GM23338 (cell line): Measurements from ENCODE around the gene OR12D1. TPM values are rescaled to one million over a fixed set of nuclear protein-coding genes. Genes with fewer than 3 reads are reported as not detected.
A peak's percentile ranks its signal among the peaks of the same experiment; 100 is the strongest.

Experiments
- ATAC-seq: fragments of 200-7000 bp; cut with Tn5 transposase; 3 replicates; pipeline ENCODE4 v1.9.1; 2020
- DNase-seq: peaks from one replicate; pipeline ENCODE4 v3.0.0-alpha.2; 2015; ENCODE audit warnings: low spot score
- H2AFZ ChIP-seq: fragments of 200-600 bp; sonication (generic); 2 replicates; pipeline ENCODE4 v1.8.0; 2016; ENCODE audit warnings: antibody characterized with exemption, mild to moderate bottlenecking, moderate library complexity
- H3F3A ChIP-seq: fragments of 200-600 bp; sonication (generic); replicated peaks from 2 replicates; pipeline ENCODE4 v1.8.0; 2017; ENCODE audit warnings: antibody characterized with exemption, mixed run types, low read depth
- H3K27ac ChIP-seq: fragments of 200-600 bp; sonication (generic); 2 replicates; pipeline ENCODE4 v1.6.1; 2016; ENCODE audit warnings: low read depth
- H3K27me3 ChIP-seq: fragments of 200-600 bp; sonication (generic); 2 replicates; pipeline ENCODE4 v1.8.0; 2016; ENCODE audit warnings: mild to moderate bottlenecking, mixed run types, moderate library complexity; ENCODE audit not compliant: insufficient read depth
- H3K36me3 ChIP-seq: fragments of 200-600 bp; sonication (generic); 2 replicates; pipeline ENCODE4 v1.8.0; 2016; ENCODE audit warnings: mild to moderate bottlenecking; ENCODE audit not compliant: insufficient read depth
- H3K4me1 ChIP-seq: fragments of 200-600 bp; sonication (generic); 2 replicates; pipeline ENCODE4 v1.8.0; 2016; ENCODE audit warnings: mild to moderate bottlenecking, moderate library complexity; ENCODE audit not compliant: insufficient read depth
- H3K4me2 ChIP-seq: fragments of 200-600 bp; sonication (generic); 2 replicates; pipeline ENCODE4 v1.7.1; 2017; ENCODE audit warnings: mixed run types
- H3K4me3 ChIP-seq: fragments of 200-600 bp; sonication (generic); 2 replicates; pipeline ENCODE4 v1.6.1; 2016; ENCODE audit warnings: mixed run types
- H3K79me2 ChIP-seq: fragments of 200-600 bp; sonication (generic); replicated peaks from 2 replicates; pipeline ENCODE4 v1.8.0; 2017; ENCODE audit warnings: mild to moderate bottlenecking; ENCODE audit not compliant: insufficient read depth
- H3K9me2 ChIP-seq: fragments of 200-600 bp; sonication (generic); 2 replicates; pipeline ENCODE4 v1.8.0; 2017; ENCODE audit not compliant: insufficient read depth
- H4K20me1 ChIP-seq: fragments of 200-600 bp; sonication (generic); replicated peaks from 2 replicates; pipeline ENCODE4 v1.8.0; 2017; ENCODE audit warnings: mild to moderate bottlenecking; ENCODE audit not compliant: insufficient read depth
- H3K27ac Mint-ChIP-seq: 2 replicates; pipeline ENCODE4 v1.8.0; 2020; ENCODE audit warnings: inconsistent platforms, mild to moderate bottlenecking, moderate library complexity, mixed read lengths
- H3K27me3 Mint-ChIP-seq: 3 replicates; pipeline ENCODE4 v1.8.0; 2022; ENCODE audit warnings: low read depth, mild to moderate bottlenecking, moderate library complexity, mixed read lengths, inconsistent platforms; ENCODE audit not compliant: insufficient read depth, poor library complexity
- H3K36me3 Mint-ChIP-seq: 3 replicates; pipeline ENCODE4 v1.8.0; 2021; ENCODE audit warnings: low read depth, mild to moderate bottlenecking, inconsistent platforms, moderate library complexity, mixed read lengths
- H3K4me1 Mint-ChIP-seq: 3 replicates; pipeline ENCODE4 v1.8.0; 2020; ENCODE audit warnings: mild to moderate bottlenecking, inconsistent platforms, mixed read lengths
- H3K4me3 Mint-ChIP-seq: 3 replicates; pipeline ENCODE4 v1.8.0; 2021; ENCODE audit warnings: moderate library complexity, mild to moderate bottlenecking, inconsistent platforms, mixed read lengths
- H3K9me3 Mint-ChIP-seq: 3 replicates; pipeline ENCODE4 v1.8.0; 2020; ENCODE audit warnings: moderate library complexity, mild to moderate bottlenecking, inconsistent platforms, mixed read lengths
- JUNB ChIP-seq: IDR thresholded peaks from one replicate; pipeline ENCODE4 v1.6.1; 2016; ENCODE audit warnings: antibody characterized with exemption; ENCODE audit not compliant: unreplicated experiment
- NANOG ChIP-seq: IDR thresholded peaks from 2 replicates; pipeline ENCODE4 v1.6.1; 2016; ENCODE audit warnings: antibody characterized with exemption, borderline replicate concordance
- POLR2AphosphoS5 ChIP-seq: IDR thresholded peaks from 2 replicates; pipeline ENCODE4 v1.6.1; 2016; ENCODE audit warnings: antibody characterized with exemption, low read depth
- ZNF114 ChIP-seq: fragments of 250-450 bp; sonication (Bioruptor Pico); IDR thresholded peaks from 2 replicates; pipeline ENCODE4 v1.5.0; 2020; ENCODE audit warnings: mild to moderate bottlenecking, moderate library complexity
- ZNF462 ChIP-seq: fragments of 250-450 bp; sonication (Bioruptor Pico); IDR thresholded peaks from 2 replicates; pipeline ENCODE4 v1.5.0; 2020; ENCODE audit warnings: mild to moderate bottlenecking, moderate library complexity
- polyA plus RNA-seq: library from polyadenylated mRNA; unstranded; fragments of >200 nt; fragmentation: Nextera tagmentation; extraction: Ambion mirVana; gene quantifications from 2 replicates; pipeline ENCODE4 v1.2.1, GENCODE V29; 2016
- total RNA-seq: library from RNA; depleted of rRNA; stranded (reverse); fragments of >200 nt; shearing (Covaris generic); gene quantifications from 2 replicates; pipeline ENCODE4 v1.2.3, GENCODE V29; 2014
- TF ChIP-seq, protein P1 (sequence below), 2 experiments: fragments of 200-600 bp in 1 of 2; sonication (generic) in 1 of 2; conservative IDR thresholded peaks; 2 replicates each; pipeline versions ENCODE4 v1.5.1 to v1.6.1; 2016 to 2017; ENCODE audit warnings: antibody characterized with exemption in 2 of 2, low read depth in 2 of 2, mild to moderate bottlenecking in 2 of 2, moderate library complexity in 1 of 2
- TF ChIP-seq, protein P2 (sequence below): IDR thresholded peaks from 2 replicates; pipeline ENCODE4 v1.6.1; 2016; ENCODE audit warnings: antibody characterized with exemption

Gene OR12D1
- total and polyA plus RNA-seq, 2 experiments from 2014 or later = not detected

GRCh38 chr6:29424168-29424567 lies 9.4 kb downstream of the OR12D1 start:
- Histone ChIP-seq H3K9me2 (no peaks in the 10 kb centered on the region), H3K4me2 (no peak overlapping the region), H3K4me1 (peaks cover 3% of the 10 kb centered on the region; the same call in 1 of the 2 replicates), H4K20me1 (no peaks in the 10 kb centered on the region), H3K27ac (no peak overlapping the region), H3F3A (no peaks in the 10 kb centered on the region), H3K79me2 (no peaks in the 10 kb centered on the region), H3K4me3 (no peak overlapping the region), H3K36me3 (no peaks in the 10 kb centered on the region), H2AFZ (no peak overlapping the region), H3K27me3 (no peaks in the 10 kb centered on the region)
- Mint-ChIP-seq H3K27me3 (peaks cover 2% of the 10 kb centered on the region), H3K4me3 (no peak overlapping the region), H3K27ac (no peak overlapping the region; the same call in 1 of the 2 replicates), H3K4me1 (peaks cover 16% of the 10 kb centered on the region; the same call in 2 of the 3 replicates), H3K36me3 (no peaks in the 10 kb centered on the region), H3K9me3 (no peaks in the 10 kb centered on the region)
- TF ChIP-seq ZNF462 (CRISPR knock-in tag) = peak; percentile 96
- TF ChIP-seq, protein P1, sequence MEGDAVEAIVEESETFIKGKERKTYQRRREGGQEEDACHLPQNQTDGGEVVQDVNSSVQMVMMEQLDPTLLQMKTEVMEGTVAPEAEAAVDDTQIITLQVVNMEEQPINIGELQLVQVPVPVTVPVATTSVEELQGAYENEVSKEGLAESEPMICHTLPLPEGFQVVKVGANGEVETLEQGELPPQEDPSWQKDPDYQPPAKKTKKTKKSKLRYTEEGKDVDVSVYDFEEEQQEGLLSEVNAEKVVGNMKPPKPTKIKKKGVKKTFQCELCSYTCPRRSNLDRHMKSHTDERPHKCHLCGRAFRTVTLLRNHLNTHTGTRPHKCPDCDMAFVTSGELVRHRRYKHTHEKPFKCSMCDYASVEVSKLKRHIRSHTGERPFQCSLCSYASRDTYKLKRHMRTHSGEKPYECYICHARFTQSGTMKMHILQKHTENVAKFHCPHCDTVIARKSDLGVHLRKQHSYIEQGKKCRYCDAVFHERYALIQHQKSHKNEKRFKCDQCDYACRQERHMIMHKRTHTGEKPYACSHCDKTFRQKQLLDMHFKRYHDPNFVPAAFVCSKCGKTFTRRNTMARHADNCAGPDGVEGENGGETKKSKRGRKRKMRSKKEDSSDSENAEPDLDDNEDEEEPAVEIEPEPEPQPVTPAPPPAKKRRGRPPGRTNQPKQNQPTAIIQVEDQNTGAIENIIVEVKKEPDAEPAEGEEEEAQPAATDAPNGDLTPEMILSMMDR (conservative IDR thresholded peaks at IDR 0.05; ENCODE audit: low read depth in 2 of 2) = no peak
- DNase-seq (peak; percentile 62), ATAC-seq (peak; percentile 61)

DNA sequence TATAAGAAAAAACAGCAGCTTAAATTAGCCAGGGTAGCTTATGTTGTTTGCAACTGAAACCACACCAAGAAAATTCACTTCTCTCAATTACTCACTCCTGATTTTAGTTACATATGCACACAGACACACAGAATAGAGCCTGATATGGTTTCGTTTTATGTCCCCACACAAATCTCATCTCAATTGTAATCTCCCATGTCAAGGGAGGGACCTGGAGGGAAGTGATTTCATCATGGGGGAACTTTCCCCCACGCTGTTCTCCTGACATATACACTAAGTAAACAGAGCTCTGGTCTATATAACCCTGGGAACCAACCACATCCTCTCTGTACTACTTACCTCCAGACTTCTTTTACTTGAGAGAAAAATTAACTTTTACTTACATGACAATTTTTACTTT lies 9.8 kb downstream of the OR12D1 start:
- H3K79me2 ChIP-seq = no peaks in the 10 kb centered on the region
- Mint-ChIP-seq H3K9me3 (no peaks in the 10 kb centered on the region), H3K27ac (no peak overlapping the region; the same call in 1 of the 2 replicates), H3K36me3 (no peaks in the 10 kb centered on the region), H3K27me3 (peaks cover 2% of the 10 kb centered on the region), H3K4me1 (peaks cover 16% of the 10 kb centered on the region; the same call in 2 of the 3 replicates), H3K4me3 (no peak overlapping the region)
- H3K27ac ChIP-seq = no peak overlapping the region
- ATAC-seq (no peak), DNase-seq (no peak)
- no peak overlapping the region for H2AFZ ChIP-seq
- H3K27me3 ChIP-seq = no peaks in the 10 kb centered on the region
- H3K36me3 ChIP-seq = no peaks in the 10 kb centered on the region
- H3K9me2 ChIP-seq = no peaks in the 10 kb centered on the region
- H3K4me2 ChIP-seq = no peak overlapping the region
- no peaks in the 10 kb centered on the region for H4K20me1 ChIP-seq
- H3K4me3 ChIP-seq = no peak overlapping the region
- H3K4me1 ChIP-seq = peaks cover 3% of the 10 kb centered on the region; the same call in 1 of the 2 replicates
- no peaks in the 10 kb centered on the region for H3F3A ChIP-seq
- TF ChIP-seq ZNF114 (CRISPR knock-in tag) (no peak), JUNB (no peak), NANOG (no peak), POLR2AphosphoS5 (no peak)
- TF ChIP-seq, protein P2, sequence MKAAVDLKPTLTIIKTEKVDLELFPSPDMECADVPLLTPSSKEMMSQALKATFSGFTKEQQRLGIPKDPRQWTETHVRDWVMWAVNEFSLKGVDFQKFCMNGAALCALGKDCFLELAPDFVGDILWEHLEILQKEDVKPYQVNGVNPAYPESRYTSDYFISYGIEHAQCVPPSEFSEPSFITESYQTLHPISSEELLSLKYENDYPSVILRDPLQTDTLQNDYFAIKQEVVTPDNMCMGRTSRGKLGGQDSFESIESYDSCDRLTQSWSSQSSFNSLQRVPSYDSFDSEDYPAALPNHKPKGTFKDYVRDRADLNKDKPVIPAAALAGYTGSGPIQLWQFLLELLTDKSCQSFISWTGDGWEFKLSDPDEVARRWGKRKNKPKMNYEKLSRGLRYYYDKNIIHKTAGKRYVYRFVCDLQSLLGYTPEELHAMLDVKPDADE = no peak
